Measurements from ENCODE around the gene MAPK14.

Gene MAPK14

GRCh38 chr6:36150283-36150682 lies 122.7 kb downstream of the MAPK14 start:
- Histone ChIP-seq H4K20me1 (ENCODE audit: control insufficient read depth, insufficient read depth, low read depth, low read length) (no peaks in the 10 kb centered on the region), H3K9me2 (replicated peaks; ENCODE audit: control insufficient read depth, low read length) (no peaks in the 10 kb centered on the region), H3K9me3 (ENCODE audit: control insufficient read depth, insufficient read depth, low read length) (peaks cover 4% of the 10 kb centered on the region; the same call in 1 of the 2 replicates), H3K4me1 (ENCODE audit: control insufficient read depth, low read length) (peaks cover 6% of the 10 kb centered on the region), H3K4me2 (ENCODE audit: low read length) (no peak overlapping the region), H3F3A (ENCODE audit: control insufficient read depth, insufficient read depth) (no peaks in the 10 kb centered on the region), H3K4me3 (ENCODE audit: low read length) (no peak overlapping the region), H3K36me3 (ENCODE audit: control insufficient read depth, low read length) (no peaks in the 10 kb centered on the region), H3K27ac (ENCODE audit: low read depth, low read length) (no peak overlapping the region), H3K27me3 (ENCODE audit: control insufficient read depth, low read length) (no peaks in the 10 kb centered on the region), H3K79me2 (ENCODE audit: control insufficient read depth, low read length) (no peaks in the 10 kb centered on the region)
- TF ChIP-seq EZH2phosphoT487 (IDR thresholded peaks at IDR 0.05; ENCODE audit: borderline replicate concordance, low read length) (no peak), CTCF (IDR thresholded peaks at IDR 0.05; ENCODE audit: low read depth, low read length, poor library complexity, severe bottlenecking) (no peak)

- Histone ChIP-seq H3K4me1 (ENCODE audit: control insufficient read depth, low read length) (no peaks in the 10 kb centered on the region), H3K9me2 (replicated peaks; ENCODE audit: control insufficient read depth, low read length) (no peaks in the 10 kb centered on the region), H3K4me3 (ENCODE audit: low read length) (no peak overlapping the region), H4K20me1 (ENCODE audit: control insufficient read depth, insufficient read depth, low read depth, low read length) (no peaks in the 10 kb centered on the region), H3K4me2 (ENCODE audit: low read length) (no peak overlapping the region), H3F3A (ENCODE audit: control insufficient read depth, insufficient read depth) (no peaks in the 10 kb centered on the region), H3K27me3 (ENCODE audit: control insufficient read depth, low read length) (no peaks in the 10 kb centered on the region), H3K36me3 (ENCODE audit: control insufficient read depth, low read length) (no peaks in the 10 kb centered on the region), H3K27ac (ENCODE audit: low read depth, low read length) (no peak overlapping the region), H3K79me2 (ENCODE audit: control insufficient read depth, low read length) (no peaks in the 10 kb centered on the region), H3K9me3 (ENCODE audit: control insufficient read depth, insufficient read depth, low read length) (peaks cover 6% of the 10 kb centered on the region; the same call in 1 of the 2 replicates)
- TF ChIP-seq CTCF (IDR thresholded peaks at IDR 0.05; ENCODE audit: low read depth, low read length, poor library complexity, severe bottlenecking) (no peak), EZH2phosphoT487 (IDR thresholded peaks at IDR 0.05; ENCODE audit: borderline replicate concordance, low read length) (no peak)
These were observed 126.7 kb downstream of the MAPK14 start for GRCh38 chr6:36154286-36154685.

- peaks cover 9% of the 10 kb centered on the region; the same call in 1 of the 2 replicates for H3K9me3 ChIP-seq (ENCODE audit: control insufficient read depth, insufficient read depth, low read length)
- no peaks in the 10 kb centered on the region for H3K79me2 ChIP-seq (ENCODE audit: control insufficient read depth, low read length)
- TF ChIP-seq EZH2phosphoT487 (IDR thresholded peaks at IDR 0.05; ENCODE audit: borderline replicate concordance, low read length) (no peak), CTCF (IDR thresholded peaks at IDR 0.05; ENCODE audit: low read depth, low read length, poor library complexity, severe bottlenecking) (no peak)
- H3K36me3 ChIP-seq (ENCODE audit: control insufficient read depth, low read length) = no peaks in the 10 kb centered on the region
- H4K20me1 ChIP-seq (ENCODE audit: control insufficient read depth, insufficient read depth, low read depth, low read length) = no peaks in the 10 kb centered on the region
- H3F3A ChIP-seq (ENCODE audit: control insufficient read depth, insufficient read depth) = no peaks in the 10 kb centered on the region
- no peak overlapping the region for H3K27ac ChIP-seq (ENCODE audit: low read depth, low read length)
- no peaks in the 10 kb centered on the region for H3K4me1 ChIP-seq (ENCODE audit: control insufficient read depth, low read length)
- H3K4me2 ChIP-seq (ENCODE audit: low read length) = no peak overlapping the region
- H3K4me3 ChIP-seq (ENCODE audit: low read length) = no peak overlapping the region
- H3K9me2 ChIP-seq (replicated peaks; ENCODE audit: control insufficient read depth, low read length) = no peaks in the 10 kb centered on the region
- H3K27me3 ChIP-seq (ENCODE audit: control insufficient read depth, low read length) = no peaks in the 10 kb centered on the region
These were observed 128.1 kb downstream of the MAPK14 start for GRCh38 chr6:36155662-36156061.
